Astrocyte (in vitro differentiated cells and primary cell): ENCODE measurements around the gene USP9X.

ENCODE experiments used
- EZH2 ChIP-seq: IDR thresholded peaks from 2 replicates; pipeline ENCODE4 v1.6.1; 2012; ENCODE audit warnings: mild to moderate bottlenecking, low read length, inconsistent platforms; ENCODE audit not compliant: insufficient read depth
- TF ChIP-seq, protein P1 (sequence below): IDR thresholded peaks from 2 replicates; pipeline ENCODE4 v1.5.1; 2011; ENCODE audit warnings: low read depth, mild to moderate bottlenecking, inconsistent platforms, low read length, moderate library complexity; ENCODE audit not compliant: insufficient read depth

DNA sequence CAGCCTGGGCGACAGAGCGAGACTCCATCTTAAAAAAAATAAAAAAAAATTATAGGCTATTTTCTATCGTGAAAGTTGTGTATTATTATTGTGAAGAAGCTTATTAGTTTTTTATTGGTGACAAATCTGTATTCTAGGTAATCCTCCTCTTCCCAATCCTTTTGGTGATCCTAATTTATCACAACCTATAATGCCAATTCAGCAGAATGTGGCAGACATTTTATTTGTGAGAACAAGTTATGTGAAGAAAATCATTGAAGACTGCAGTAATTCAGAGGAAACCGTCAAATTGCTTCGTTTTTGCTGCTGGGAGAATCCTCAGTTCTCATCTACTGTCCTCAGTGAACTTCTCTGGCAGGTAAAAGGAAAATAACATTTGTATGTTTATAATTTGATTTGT, 139.4 kb downstream of the USP9X start:
- TF ChIP-seq, protein P1, sequence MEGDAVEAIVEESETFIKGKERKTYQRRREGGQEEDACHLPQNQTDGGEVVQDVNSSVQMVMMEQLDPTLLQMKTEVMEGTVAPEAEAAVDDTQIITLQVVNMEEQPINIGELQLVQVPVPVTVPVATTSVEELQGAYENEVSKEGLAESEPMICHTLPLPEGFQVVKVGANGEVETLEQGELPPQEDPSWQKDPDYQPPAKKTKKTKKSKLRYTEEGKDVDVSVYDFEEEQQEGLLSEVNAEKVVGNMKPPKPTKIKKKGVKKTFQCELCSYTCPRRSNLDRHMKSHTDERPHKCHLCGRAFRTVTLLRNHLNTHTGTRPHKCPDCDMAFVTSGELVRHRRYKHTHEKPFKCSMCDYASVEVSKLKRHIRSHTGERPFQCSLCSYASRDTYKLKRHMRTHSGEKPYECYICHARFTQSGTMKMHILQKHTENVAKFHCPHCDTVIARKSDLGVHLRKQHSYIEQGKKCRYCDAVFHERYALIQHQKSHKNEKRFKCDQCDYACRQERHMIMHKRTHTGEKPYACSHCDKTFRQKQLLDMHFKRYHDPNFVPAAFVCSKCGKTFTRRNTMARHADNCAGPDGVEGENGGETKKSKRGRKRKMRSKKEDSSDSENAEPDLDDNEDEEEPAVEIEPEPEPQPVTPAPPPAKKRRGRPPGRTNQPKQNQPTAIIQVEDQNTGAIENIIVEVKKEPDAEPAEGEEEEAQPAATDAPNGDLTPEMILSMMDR, result no peak
- TF ChIP-seq EZH2, result no peak
